Activated CD4-positive, alpha-beta T cell treated with anti-CD3 and anti-CD28 coated beads for 36 hours (primary cell): ENCODE data around the gene TWNK. TPM values are rescaled to one million over a fixed set of nuclear protein-coding genes. Genes with fewer than 3 reads are reported as not detected.

Experiments used
- ATAC-seq: fragments of 200-7000 bp; cut with Tn5 transposase; one replicate; pipeline ENCODE4 v1.10.0; 2021; ENCODE audit warnings: mild to moderate bottlenecking, moderate library complexity
- CTCF ChIA-PET: fragments of 350-600 bp; sonication (Branson Sonifier 250); formaldehyde crosslinking; loops from one replicate; lab custom pipeline; 2021; ENCODE audit warnings: antibody characterized with exemption; lab: Charles Lee
- POLR2A ChIA-PET: fragments of 350-600 bp; sonication (Branson Sonifier 250); formaldehyde crosslinking; loops from one replicate; lab custom pipeline; 2021; ENCODE audit warnings: antibody characterized with exemption, inconsistent platforms; lab: Charles Lee
- DNase-seq: peaks from one replicate; pipeline ENCODE4 v3.0.0-alpha.2; 2020
- H3K27ac Mint-ChIP-seq: one replicate; pipeline ENCODE4 v1.8.0; 2021; ENCODE audit warnings: mixed read lengths
- H3K27me3 Mint-ChIP-seq: one replicate; pipeline ENCODE4 v1.8.0; 2021; ENCODE audit warnings: mixed read lengths
- H3K36me3 Mint-ChIP-seq: one replicate; pipeline ENCODE4 v1.8.0; 2021; ENCODE audit warnings: low read depth, mixed read lengths
- H3K4me1 Mint-ChIP-seq: one replicate; pipeline ENCODE4 v1.8.0; 2021; ENCODE audit warnings: mixed read lengths
- H3K4me3 Mint-ChIP-seq: one replicate; pipeline ENCODE4 v1.8.0; 2021; ENCODE audit warnings: mild to moderate bottlenecking, moderate library complexity, mixed read lengths
- H3K9me3 Mint-ChIP-seq: one replicate; pipeline ENCODE4 v1.8.0; 2021; ENCODE audit warnings: low read depth, mixed read lengths
- intact Hi-C, 2 experiments: fragments of 100-400 bp; cut with DNase I in 1 of 2; cut with micrococcal nuclease in 1 of 2; formaldehyde crosslinking; loops; one replicate each; pipeline versions ENCODE4 v1.14.2 to v1.15.1; 2022 to 2024; cut with DNase I, micrococcal nuclease
- microRNA-seq: library from miRNA; unstranded; fragments of <30 nt; microRNA quantifications from one replicate; pipeline ENCODE4 v1.2.0, GENCODE V29; 2021; ENCODE audit warnings: borderline replicate concordance
- total RNA-seq, 2 experiments: library from RNA; stranded (reverse); gene quantifications; one replicate each; pipeline ENCODE4 v1.2.3, GENCODE V29; 2021

Gene TWNK
- total RNA-seq, 2 experiments from 2014 or later: 13.8 to 17.9 TPM

- CTCF ChIA-PET: interaction anchor here (0.5 to 25.2 kb wide), 15 partner anchors 12 to 349 kb away, joined by 3 to 526 read pairs (median 8); partner anchors contain the start of genes KAZALD1, PDZD7, SFXN3 and SLF2
- H3K9me3 Mint-ChIP-seq: no peaks in the 10 kb centered on the region
- H3K4me3 Mint-ChIP-seq: peak overlapping the region; percentile 79
- H3K27me3 Mint-ChIP-seq: peaks cover 14% of the 10 kb centered on the region
- no peaks in the 10 kb centered on the region for H3K36me3 Mint-ChIP-seq
- POLR2A ChIA-PET: interaction anchor here (0.7 to 1.4 kb wide), 3 partner anchors 12 to 206 kb away, joined by 3 to 11 read pairs (median 6); partner anchors contain the start of genes PDZD7 and SFXN3
- ATAC-seq (peak; percentile 96), DNase-seq (peak; percentile 96)
- intact Hi-C loops: loop anchor here (1.0 to 5.0 kb wide), 7 partner anchors 11 to 309 kb away; partner anchors contain the start of genes BTRC (in 1 of the 2), LZTS2 (in 1 of the 2), MRPL43 (in 1 of the 2) and PDZD7 (in 1 of the 2)
- H3K4me1 Mint-ChIP-seq: peaks cover 21% of the 10 kb centered on the region
- peak overlapping the region; percentile 79 for H3K27ac Mint-ChIP-seq
Measured at GRCh38 chr10:101042667-101043362, 55.5 kb downstream of the TWNK start.

GRCh38 chr10:101043363-101043707, 56.0 kb downstream of the TWNK start:
- Mint-ChIP-seq H3K4me1 (peaks cover 21% of the 10 kb centered on the region), H3K4me3 (peak overlapping the region; percentile 79), H3K27ac (no peak overlapping the region), H3K27me3 (peaks cover 18% of the 10 kb centered on the region), H3K36me3 (no peaks in the 10 kb centered on the region), H3K9me3 (no peaks in the 10 kb centered on the region)
- intact Hi-C loops: loop anchor here in 1 of 2 experiments (2.0 to 5.0 kb wide), 2 partner anchors 45 to 309 kb away; partner anchors contain the start of genes BTRC and LZTS2
- DNase-seq: no peak
- POLR2A ChIA-PET: interaction anchor here (0.7 to 1.4 kb wide), 3 partner anchors 12 to 206 kb away, joined by 3 to 11 read pairs (median 6); partner anchors contain the start of genes PDZD7 and SFXN3
- ATAC-seq: no peak
- CTCF ChIA-PET: interaction anchor here (0.6 to 25.2 kb wide), 14 partner anchors 9 to 300 kb away, joined by 3 to 526 read pairs (median 6); partner anchors contain the start of genes KAZALD1, PDZD7, SFXN3 and SLF2

Small RNAs within 50 kb of the gene (microRNA-seq; reads per million reads assigned to microRNA genes)
- gene MIR608: not detected

Other genes starting within 250 kb of the TWNK start
- gene PAX2, start 242.0 kb upstream of the TWNK start, total RNA-seq: under 1 TPM; 0.05 to 0.09 TPM
- 10 to 100 TPM; 30.9 to 34.3 TPM for gene SLF2, start 74.6 kb upstream of the TWNK start, total RNA-seq
- under 1 TPM; 0.62 to 0.84 TPM for gene SEMA4G, start 18.0 kb upstream of the TWNK start, total RNA-seq
- 10 to 100 TPM; 53.4 to 62.6 TPM for gene MRPL43, start within 50 bp of the TWNK start, total RNA-seq
- gene LZTS2, start 12.3 kb downstream of the TWNK start, total RNA-seq: 10 to 100 TPM; 14.8 to 15.7 TPM
- gene PDZD7, start 43.6 kb downstream of the TWNK start, total RNA-seq: under 1 TPM; 0.28 to 0.32 TPM
- 10 to 100 TPM; 30.0 to 37.7 TPM for gene SFXN3, start 43.7 kb downstream of the TWNK start, total RNA-seq
- under 1 TPM; 0.47 to 0.57 TPM for gene KAZALD1, start 74.4 kb downstream of the TWNK start, total RNA-seq
- not detected for gene TLX1, start 143.8 kb downstream of the TWNK start, total RNA-seq
- gene LBX1, start 241.9 kb downstream of the TWNK start, total RNA-seq: not detected